Testis (tissue), 2 donors: ENCODE results near the gene DPPA2.

Experiments used
- POLR2A ChIP-seq: fragments of 450-650 bp; IDR thresholded peaks from one replicate; pipeline ENCODE4 v1.6.1; 2017; ENCODE audit warnings: antibody characterized with exemption, mild to moderate bottlenecking, moderate library complexity
- TF ChIP-seq, protein P1 (sequence below), 3 experiments: fragments of 450-650 bp in 2 of 3; fragments of 200-600 bp in 1 of 3; sonication (generic) in 1 of 3; IDR thresholded peaks; one replicate each; pipeline ENCODE4 v1.5.1; 2016 to 2019; ENCODE audit warnings: antibody characterized with exemption in 3 of 3, mild to moderate bottlenecking in 2 of 3, moderate library complexity in 1 of 3

DNA sequence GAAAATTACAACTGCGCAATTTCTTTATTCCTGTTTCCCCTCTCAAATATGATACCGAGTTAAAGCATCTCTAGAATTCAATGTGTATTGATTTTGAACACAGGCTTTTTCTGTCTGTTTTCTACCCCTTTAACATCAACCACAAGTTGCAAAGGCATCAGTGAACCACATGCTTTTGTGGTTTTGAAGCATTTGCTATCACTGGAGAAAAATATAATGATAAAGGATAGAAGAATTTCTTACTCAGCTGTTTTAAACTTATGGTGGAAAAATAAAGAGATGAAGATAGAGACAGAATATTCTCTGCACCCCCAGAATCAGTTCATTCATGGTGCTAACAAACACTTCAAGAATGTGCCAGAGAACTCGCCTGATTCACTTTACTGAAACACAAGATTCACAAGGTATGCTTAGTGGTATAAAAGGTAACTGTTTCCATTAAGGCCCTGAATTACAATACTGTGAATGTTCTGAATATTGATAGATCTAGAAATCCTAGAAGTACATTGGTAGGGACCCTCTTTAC is 30.5 kb upstream of the DPPA2 start:
- TF ChIP-seq, protein P1, sequence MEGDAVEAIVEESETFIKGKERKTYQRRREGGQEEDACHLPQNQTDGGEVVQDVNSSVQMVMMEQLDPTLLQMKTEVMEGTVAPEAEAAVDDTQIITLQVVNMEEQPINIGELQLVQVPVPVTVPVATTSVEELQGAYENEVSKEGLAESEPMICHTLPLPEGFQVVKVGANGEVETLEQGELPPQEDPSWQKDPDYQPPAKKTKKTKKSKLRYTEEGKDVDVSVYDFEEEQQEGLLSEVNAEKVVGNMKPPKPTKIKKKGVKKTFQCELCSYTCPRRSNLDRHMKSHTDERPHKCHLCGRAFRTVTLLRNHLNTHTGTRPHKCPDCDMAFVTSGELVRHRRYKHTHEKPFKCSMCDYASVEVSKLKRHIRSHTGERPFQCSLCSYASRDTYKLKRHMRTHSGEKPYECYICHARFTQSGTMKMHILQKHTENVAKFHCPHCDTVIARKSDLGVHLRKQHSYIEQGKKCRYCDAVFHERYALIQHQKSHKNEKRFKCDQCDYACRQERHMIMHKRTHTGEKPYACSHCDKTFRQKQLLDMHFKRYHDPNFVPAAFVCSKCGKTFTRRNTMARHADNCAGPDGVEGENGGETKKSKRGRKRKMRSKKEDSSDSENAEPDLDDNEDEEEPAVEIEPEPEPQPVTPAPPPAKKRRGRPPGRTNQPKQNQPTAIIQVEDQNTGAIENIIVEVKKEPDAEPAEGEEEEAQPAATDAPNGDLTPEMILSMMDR (IDR thresholded peaks at IDR 0.05) = no peak
- no peak for TF ChIP-seq POLR2A
